H9 (cell line): Measurements from ENCODE around the gene FAXDC2. TPM values are rescaled to one million over a fixed set of nuclear protein-coding genes. Genes with fewer than 3 reads are reported as not detected.

Experiments used
- DNase-seq: peaks from one replicate; pipeline ENCODE4 v3.0.0-alpha.2; 2017
- H2AFZ ChIP-seq: one replicate; pipeline ENCODE4 v1.6.1; 2013; ENCODE audit warnings: mild to moderate bottlenecking, low read length, control low read depth, moderate library complexity
- H2AK5ac ChIP-seq: 2 replicates; pipeline ENCODE4 v1.6.1; 2013; ENCODE audit warnings: low read length, control low read depth, mixed read lengths; ENCODE audit not compliant: insufficient read length
- H2BK120ac ChIP-seq: one replicate; pipeline ENCODE4 v1.6.1; 2013; ENCODE audit warnings: low read depth, mild to moderate bottlenecking, low read length, control low read depth, inconsistent platforms; ENCODE audit not compliant: poor library complexity, severe bottlenecking
- H2BK12ac ChIP-seq: 2 replicates; pipeline ENCODE4 v1.6.1; 2013; ENCODE audit warnings: low read length, control low read depth, mixed read lengths, low read depth; ENCODE audit not compliant: insufficient read length
- H2BK15ac ChIP-seq: 2 replicates; pipeline ENCODE4 v1.6.1; 2013; ENCODE audit warnings: low read depth, low read length, control low read depth
- H2BK20ac ChIP-seq: one replicate; pipeline ENCODE4 v1.6.1; 2013; ENCODE audit warnings: low read depth, mild to moderate bottlenecking, low read length, control low read depth, inconsistent platforms; ENCODE audit not compliant: poor library complexity, severe bottlenecking
- H2BK5ac ChIP-seq: 2 replicates; pipeline ENCODE4 v1.6.1; 2013; ENCODE audit warnings: low read length, control low read depth, mixed read lengths; ENCODE audit not compliant: insufficient read length
- H3K14ac ChIP-seq: 2 replicates; pipeline ENCODE4 v1.6.1; 2013; ENCODE audit warnings: low read length, control low read depth; ENCODE audit not compliant: insufficient read depth
- H3K18ac ChIP-seq: 2 replicates; pipeline ENCODE4 v1.6.1; 2013; ENCODE audit warnings: low read depth, mild to moderate bottlenecking, mixed read lengths, low read length, control low read depth; ENCODE audit not compliant: insufficient read length
- H3K23ac ChIP-seq: 2 replicates; pipeline ENCODE4 v1.6.1; 2013; ENCODE audit warnings: low read length, control low read depth, mixed read lengths, low read depth; ENCODE audit not compliant: insufficient read length
- H3K23me2 ChIP-seq: 2 replicates; pipeline ENCODE4 v1.6.1; 2013; ENCODE audit warnings: low read depth, mild to moderate bottlenecking, mixed read lengths, low read length, control low read depth; ENCODE audit not compliant: insufficient read length, poor library complexity, severe bottlenecking
- H3K27ac ChIP-seq: 2 replicates; pipeline ENCODE4 v1.5.1; 2013; ENCODE audit warnings: low read length, control low read depth, mixed read lengths, low read depth; ENCODE audit not compliant: insufficient read length
- H3K27me3 ChIP-seq: 2 replicates; pipeline ENCODE4 v1.6.1; 2013; ENCODE audit warnings: low read length, control low read depth, inconsistent platforms; ENCODE audit not compliant: insufficient read depth
- H3K4ac ChIP-seq: 2 replicates; pipeline ENCODE4 v1.6.1; 2013; ENCODE audit warnings: low read depth, mild to moderate bottlenecking, control low read depth, inconsistent platforms, low read length, moderate library complexity
- H3K4me1 ChIP-seq: 2 replicates; pipeline ENCODE4 v1.6.1; 2013; ENCODE audit warnings: low read length, control low read depth, inconsistent platforms; ENCODE audit not compliant: insufficient read depth
- H3K4me2 ChIP-seq: 2 replicates; pipeline ENCODE4 v1.6.1; 2013; ENCODE audit warnings: low read length, control low read depth, mixed read lengths; ENCODE audit not compliant: insufficient read length, insufficient read depth
- H3K56ac ChIP-seq: 2 replicates; pipeline ENCODE4 v1.6.1; 2013; ENCODE audit warnings: low read depth, mild to moderate bottlenecking, mixed read lengths, low read length, control low read depth; ENCODE audit not compliant: insufficient read length
- H3K79me1 ChIP-seq: 2 replicates; pipeline ENCODE4 v1.6.1; 2013; ENCODE audit warnings: low read depth, mild to moderate bottlenecking, moderate library complexity, low read length, control low read depth, inconsistent platforms; ENCODE audit not compliant: insufficient read depth, poor library complexity, severe bottlenecking
- H3K79me2 ChIP-seq: 2 replicates; pipeline ENCODE4 v1.6.1; 2013; ENCODE audit warnings: low read length, control low read depth, inconsistent platforms; ENCODE audit not compliant: insufficient read depth
- H3K9ac ChIP-seq: 2 replicates; pipeline ENCODE4 v1.6.1; 2013; ENCODE audit warnings: low read length, control low read depth, mixed read lengths; ENCODE audit not compliant: insufficient read length; ENCODE audit errors: extremely low read depth
- H3K9me3 ChIP-seq: one replicate; pipeline ENCODE4 v1.6.1; 2013; ENCODE audit warnings: low read depth, low read length, inconsistent platforms; ENCODE audit not compliant: control insufficient read depth
- H3T11ph ChIP-seq: one replicate; pipeline ENCODE4 v1.6.1; 2013; ENCODE audit warnings: mild to moderate bottlenecking, low read length, control low read depth, inconsistent platforms
- H4K20me1 ChIP-seq: one replicate; pipeline ENCODE4 v1.6.1; 2013; ENCODE audit not compliant: control insufficient read depth, insufficient read length, insufficient read depth
- H4K5ac ChIP-seq: 2 replicates; pipeline ENCODE4 v1.6.1; 2013; ENCODE audit warnings: low read depth, mild to moderate bottlenecking, mixed read lengths, low read length, control low read depth; ENCODE audit not compliant: insufficient read length
- H4K8ac ChIP-seq: replicated peaks from 2 replicates; pipeline ENCODE4 v1.6.1; 2013; ENCODE audit warnings: low read length, control low read depth, mixed read lengths, low read depth; ENCODE audit not compliant: insufficient read length
- H4K91ac ChIP-seq: 2 replicates; pipeline ENCODE4 v1.6.1; 2013; ENCODE audit warnings: low read depth, mild to moderate bottlenecking, moderate library complexity, mixed read lengths, low read length, control low read depth; ENCODE audit not compliant: insufficient read length
- H3K27ac Mint-ChIP-seq, 3 experiments: 2 replicates in 2 of 3; 3 replicates in 1 of 3; pipeline ENCODE4 v1.8.0; 2020 to 2021; ENCODE audit warnings: mixed read lengths in 3 of 3, mild to moderate bottlenecking in 1 of 3, moderate library complexity in 1 of 3
- H3K27me3 Mint-ChIP-seq: 2 replicates; pipeline ENCODE4 v1.8.0; 2021; ENCODE audit warnings: low read depth, mild to moderate bottlenecking, moderate library complexity, mixed read lengths
- H3K36me3 Mint-ChIP-seq, 3 experiments: 2 replicates in 2 of 3; 3 replicates in 1 of 3; pipeline ENCODE4 v1.8.0; 2020 to 2021; ENCODE audit warnings: low read depth in 3 of 3, mixed read lengths in 3 of 3; ENCODE audit not compliant: insufficient read depth in 1 of 3
- H3K4me1 Mint-ChIP-seq, 2 experiments: 2 replicates each; pipeline ENCODE4 v1.8.0; 2020; ENCODE audit warnings: mixed read lengths in 2 of 2
- H3K4me3 Mint-ChIP-seq, 2 experiments: 2 replicates in 1 of 2; 3 replicates in 1 of 2; pipeline ENCODE4 v1.8.0; 2020 to 2021; ENCODE audit warnings: mild to moderate bottlenecking in 2 of 2, mixed read lengths in 2 of 2, moderate library complexity in 1 of 2
- H3K9me3 Mint-ChIP-seq, 2 experiments: 2 replicates in 1 of 2; 3 replicates in 1 of 2; pipeline ENCODE4 v1.8.0; 2020; ENCODE audit warnings: mild to moderate bottlenecking in 2 of 2, mixed read lengths in 2 of 2, moderate library complexity in 1 of 2
- WGBS: extraction: QIAGEN DNeasy Blood & Tissue Kit; methylation state at CpG from one replicate; pipeline ENCODE4 v1.1.7; 2013; ENCODE audit warnings: missing lambda C conversion rate, low lambda C conversion rate, mixed read lengths; ENCODE audit not compliant: insufficient read length; ENCODE audit errors: extremely low coverage; 5-methylcytosine and 5-hydroxymethylcytosine counted together
- total RNA-seq: library from RNA; stranded (reverse); gene quantifications from 2 replicates; pipeline ENCODE4 v1.2.1, GENCODE V29; 2021
- TF ChIP-seq, protein P1 (sequence below): fragments of 200-600 bp; sonication (generic); conservative IDR thresholded peaks from 3 replicates; pipeline ENCODE4 v1.8.0; 2021; ENCODE audit warnings: antibody characterized with exemption, mild to moderate bottlenecking

FAXDC2 gene
- total RNA-seq, 1 experiment from 2014 or later, result 3.0 TPM

DNA sequence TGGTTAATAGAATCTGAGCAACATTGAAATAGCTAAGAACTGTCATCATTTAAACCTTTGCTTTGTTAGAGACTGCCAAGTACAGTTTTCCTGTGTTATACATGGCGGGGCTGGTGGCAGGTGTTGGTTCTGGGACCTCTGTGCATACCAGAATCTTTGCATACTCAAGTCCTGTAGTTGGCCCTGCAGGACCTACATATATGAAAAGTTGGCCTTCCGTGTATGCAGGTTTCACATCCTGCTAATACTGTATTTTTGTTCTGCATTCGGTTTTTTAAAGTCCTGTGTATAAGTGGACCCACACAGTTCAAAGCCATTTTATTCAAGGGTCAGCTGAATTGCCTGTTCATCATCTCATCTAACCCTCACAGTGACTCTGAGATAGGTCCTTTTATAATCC is 58.9 kb downstream of the FAXDC2 start:
- WGBS, result no CpG with 5 or more reads among the region's 3 CpGs
- H3K36me3 Mint-ChIP-seq, result peaks cover 52 to 64% (median 62%) of the 10 kb centered on the region in 3 experiments; a peak in 6 of 7 replicates

More for the DNA sequence above, 58.9 kb downstream of the FAXDC2 start:
- Histone ChIP-seq H3K9me3 (no peaks in the 10 kb centered on the region), H3K4me1 (0 out of 2 replicates have a peak, but pooled peaks cover 4% of the 10 kb centered on the region), H2BK120ac (no peak overlapping the region), H2AFZ (no peak overlapping the region), H3K18ac (no peak overlapping the region), H3K14ac (no peak overlapping the region), H3K56ac (no peak overlapping the region), H2AK5ac (no peak overlapping the region), H3K79me2 (peaks cover 22% of the 10 kb centered on the region; the same call in 1 of the 2 replicates), H3K23ac (no peak overlapping the region), H2BK20ac (no peak overlapping the region), H3K9ac (no peak overlapping the region), H3K27ac (no peak overlapping the region), H2BK12ac (no peak overlapping the region), H4K8ac (no peak overlapping the region), H3K4ac (no peak overlapping the region), H3T11ph (no peak overlapping the region), H3K23me2 (no peaks in the 10 kb centered on the region), H3K4me2 (no peak overlapping the region), H3K27me3 (no peaks in the 10 kb centered on the region), H4K5ac (no peak overlapping the region), H3K79me1 (peaks cover 11% of the 10 kb centered on the region), H4K20me1 (no peaks in the 10 kb centered on the region), H4K91ac (no peak overlapping the region), H2BK5ac (no peak overlapping the region), H2BK15ac (no peak overlapping the region)
- Mint-ChIP-seq H3K4me1 (peaks cover 18 to 19% of the 10 kb centered on the region in 2 experiments), H3K4me3 (no peak overlapping the region), H3K9me3 (no peaks in the 10 kb centered on the region), H3K27me3 (no peaks in the 10 kb centered on the region), H3K27ac (no peak overlapping the region)
- TF ChIP-seq, protein P1, sequence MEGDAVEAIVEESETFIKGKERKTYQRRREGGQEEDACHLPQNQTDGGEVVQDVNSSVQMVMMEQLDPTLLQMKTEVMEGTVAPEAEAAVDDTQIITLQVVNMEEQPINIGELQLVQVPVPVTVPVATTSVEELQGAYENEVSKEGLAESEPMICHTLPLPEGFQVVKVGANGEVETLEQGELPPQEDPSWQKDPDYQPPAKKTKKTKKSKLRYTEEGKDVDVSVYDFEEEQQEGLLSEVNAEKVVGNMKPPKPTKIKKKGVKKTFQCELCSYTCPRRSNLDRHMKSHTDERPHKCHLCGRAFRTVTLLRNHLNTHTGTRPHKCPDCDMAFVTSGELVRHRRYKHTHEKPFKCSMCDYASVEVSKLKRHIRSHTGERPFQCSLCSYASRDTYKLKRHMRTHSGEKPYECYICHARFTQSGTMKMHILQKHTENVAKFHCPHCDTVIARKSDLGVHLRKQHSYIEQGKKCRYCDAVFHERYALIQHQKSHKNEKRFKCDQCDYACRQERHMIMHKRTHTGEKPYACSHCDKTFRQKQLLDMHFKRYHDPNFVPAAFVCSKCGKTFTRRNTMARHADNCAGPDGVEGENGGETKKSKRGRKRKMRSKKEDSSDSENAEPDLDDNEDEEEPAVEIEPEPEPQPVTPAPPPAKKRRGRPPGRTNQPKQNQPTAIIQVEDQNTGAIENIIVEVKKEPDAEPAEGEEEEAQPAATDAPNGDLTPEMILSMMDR, result no peak
- no peak for DNase-seq
